ENCODE results near the gene KCNK1. TPM values are rescaled to one million over a fixed set of nuclear protein-coding genes. Genes with fewer than 3 reads are reported as not detected.

KCNK1 gene
- total and polyA plus RNA-seq, 2 of the 13 experiments (the other 11 are each of a cell fraction or from before 2014, with no cell fraction given): not detected

DNA sequence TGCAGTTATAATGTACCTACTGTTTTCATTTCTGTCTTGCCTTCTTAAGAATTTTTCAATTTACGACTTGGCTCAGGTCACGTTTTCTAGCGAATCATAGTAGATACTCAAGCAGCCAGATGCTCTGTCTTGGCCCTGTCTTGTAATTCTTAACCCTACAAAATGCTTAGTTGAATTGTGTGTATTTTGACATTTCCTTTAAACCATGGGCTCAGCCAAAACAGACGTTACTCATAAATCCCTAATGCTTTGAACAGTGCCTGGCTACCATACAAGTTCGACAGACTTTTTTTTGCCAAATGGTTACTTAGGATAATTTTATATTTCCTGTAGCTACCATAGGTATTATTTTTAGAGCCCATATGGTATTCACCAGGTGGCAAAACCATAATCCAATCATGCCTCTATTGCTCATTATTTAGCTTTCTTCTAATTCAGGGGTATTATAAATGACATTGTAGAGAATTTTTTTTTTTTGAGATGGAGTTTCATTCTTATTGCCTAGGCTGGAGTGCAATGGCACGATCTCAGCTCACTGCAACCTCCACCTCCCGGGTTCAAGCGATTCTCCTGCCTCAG, 54.3 kb downstream of the KCNK1 start:
- no peaks in the 10 kb centered on the region for H3K79me2 ChIP-seq (ENCODE audit: insufficient read depth, low read length)
- CTCF ChIA-PET (ENCODE audit: low intra/inter-chr PET ratio, low total read pairs): no interaction called here
- no peaks in the 10 kb centered on the region for H3K27me3 ChIP-seq (ENCODE audit: control insufficient read depth in 1 of 2, insufficient read depth in 2 of 2, low read length in 2 of 2)
- no peak overlapping the region for H3K9ac ChIP-seq (ENCODE audit: insufficient read depth, low read depth, low read length)
- no TSS peak for BruUV-seq (replicated peaks)
- WGBS (ENCODE audit: low lambda C conversion rate): 6% methylated on average over 8 of the region's 8 CpGs
- FAIRE-seq: no peak
- no peaks in the 10 kb centered on the region for H3K36me3 ChIP-seq (replicated peaks in 1 of 2; ENCODE audit: control insufficient read depth in 1 of 2, insufficient read depth in 2 of 2, low read length in 2 of 2)
- no peak overlapping the region for H3K27ac ChIP-seq (ENCODE audit: extremely low read length, insufficient read depth, low read length)
- no peak for DNase-seq (ENCODE audit: low spot score)
- no peak overlapping the region for H3K4me3 ChIP-seq (replicated peaks in 1 of 3; ENCODE audit: insufficient read depth in 1 of 3, low read depth in 2 of 3, low read length in 3 of 3)
- intact Hi-C loops (cut with micrococcal nuclease; ENCODE audit: unreplicated experiment) (no loop called here), in situ Hi-C loops (cut with HindIII; ENCODE audit: extremely low pct_ligation_motif_present, low pct_unique_long_range_greater_than_20kb) (no loop called here)
- H3K4me1 ChIP-seq (ENCODE audit: insufficient read depth, low read length): no peaks in the 10 kb centered on the region; the same call in 1 of the 2 replicates
- H2AFZ ChIP-seq (ENCODE audit: low read length): no peak overlapping the region
- POLR2A ChIA-PET: no interaction called here
- H3K9me3 ChIP-seq (ENCODE audit: low read length): no peaks in the 10 kb centered on the region
- no peak overlapping the region for H3K4me2 ChIP-seq (ENCODE audit: low read depth, low read length)
- no peaks in the 10 kb centered on the region for H4K20me1 ChIP-seq (ENCODE audit: insufficient read depth, low read length)
- no peak for ATAC-seq
- no peak for TF ChIP-seq GATAD2A (CRISPR knock-in tag; IDR thresholded peaks at IDR 0.05)
- TF ChIP-seq ZNF704 (CRISPR knock-in tag; IDR thresholded peaks at IDR 0.05; ENCODE audit: borderline replicate concordance): no peak
- no peak for TF ChIP-seq TAF1 (CRISPR knock-in tag; IDR thresholded peaks at IDR 0.05)
- no peak for TF ChIP-seq CENPX (CRISPR knock-in tag; IDR thresholded peaks at IDR 0.05)
- TF ChIP-seq ZNF652 (CRISPR knock-in tag; IDR thresholded peaks at IDR 0.05; ENCODE audit: borderline replicate concordance, low read depth): no peak
- TF ChIP-seq TCF7 (IDR thresholded peaks at IDR 0.05; ENCODE audit: low read depth): no peak
- no peak for TF ChIP-seq MYC (CRISPR knock-in tag; IDR thresholded peaks at IDR 0.05; ENCODE audit: borderline replicate concordance)
- no peak for TF ChIP-seq ZNF441 (CRISPR knock-in tag; IDR thresholded peaks at IDR 0.05; ENCODE audit: borderline replicate concordance)
- TF ChIP-seq, protein P1, sequence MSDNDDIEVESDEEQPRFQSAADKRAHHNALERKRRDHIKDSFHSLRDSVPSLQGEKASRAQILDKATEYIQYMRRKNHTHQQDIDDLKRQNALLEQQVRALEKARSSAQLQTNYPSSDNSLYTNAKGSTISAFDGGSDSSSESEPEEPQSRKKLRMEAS (IDR thresholded peaks at IDR 0.05): no peak
- TF ChIP-seq JARID2 (CRISPR knock-in tag; IDR thresholded peaks at IDR 0.05; ENCODE audit: insufficient replicate concordance): no peak
- no peak for TF ChIP-seq YEATS4 (CRISPR knock-in tag; IDR thresholded peaks at IDR 0.05; ENCODE audit: borderline replicate concordance)
- TF ChIP-seq KDM2A (CRISPR knock-in tag; IDR thresholded peaks at IDR 0.05; ENCODE audit: borderline replicate concordance, low read depth): no peak
